Measurements from ENCODE around the gene FBXO10.

FBXO10 gene

GRCh38 chr9:37621273-37622121 lies 45.3 kb upstream of the FBXO10 start:
- TF ChIP-seq CTCF (IDR thresholded peaks at IDR 0.05; ENCODE audit: insufficient read depth, low read depth, low read length, missing control alignments), result no peak
- DNase-seq (ENCODE audit: low read depth), result no peak
- no peak overlapping the region for H3K4me3 ChIP-seq (ENCODE audit: low read depth, low read length)

- no peak for DNase-seq (ENCODE audit: low read depth)
- TF ChIP-seq CTCF (IDR thresholded peaks at IDR 0.05; ENCODE audit: insufficient read depth, low read depth, low read length, missing control alignments), result no peak
- no peak overlapping the region for H3K4me3 ChIP-seq (ENCODE audit: low read depth, low read length)
These were observed 44.2 kb upstream of the FBXO10 start for GRCh38 chr9:37620396-37620795.

DNA sequence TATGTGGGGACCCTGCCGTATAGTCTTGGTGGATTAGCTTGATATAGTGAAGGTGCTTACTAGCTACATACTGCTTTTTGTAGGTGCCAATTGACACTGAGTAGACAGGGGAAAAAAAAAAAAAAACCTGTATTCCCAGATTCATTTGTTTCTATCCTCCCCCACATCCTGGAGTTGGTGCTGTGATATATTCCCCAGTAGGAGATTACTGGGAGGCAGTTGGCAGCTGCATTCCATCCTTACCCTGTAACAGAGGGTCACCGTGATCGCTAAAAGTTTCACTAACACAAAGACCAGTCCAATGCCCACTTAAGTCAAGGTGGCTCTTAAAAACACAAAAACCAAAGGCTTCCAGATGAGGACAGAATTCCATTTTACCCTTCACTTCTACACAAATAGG lies 43.6 kb upstream of the FBXO10 start:
- no peak overlapping the region for H3K4me3 ChIP-seq (ENCODE audit: low read depth, low read length)
- no peak for DNase-seq (ENCODE audit: low read depth)
- TF ChIP-seq CTCF (IDR thresholded peaks at IDR 0.05; ENCODE audit: insufficient read depth, low read depth, low read length, missing control alignments), result no peak

DNA sequence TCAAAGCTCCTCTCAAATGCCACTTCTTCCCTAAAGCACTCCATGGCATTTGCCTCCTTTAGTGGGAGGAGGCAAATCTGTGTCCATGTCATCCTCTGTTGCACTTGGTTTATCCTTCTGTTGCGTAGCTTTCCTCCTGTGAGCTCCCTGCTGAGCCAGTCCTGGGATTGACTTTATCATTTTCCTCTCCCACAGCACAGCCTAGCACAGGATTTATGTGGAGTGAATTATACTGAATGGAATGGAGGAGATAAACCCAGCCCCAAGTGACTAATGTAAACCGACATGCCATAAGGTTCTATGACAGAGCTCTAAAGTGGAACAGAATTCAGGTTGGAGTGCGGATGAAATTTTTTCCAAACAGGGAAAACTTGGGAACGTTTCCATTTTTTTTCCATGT lies 42.6 kb upstream of the FBXO10 start:
- DNase-seq (ENCODE audit: low read depth), result no peak
- no peak overlapping the region for H3K4me3 ChIP-seq (ENCODE audit: low read depth, low read length)
- no peak for TF ChIP-seq CTCF (IDR thresholded peaks at IDR 0.05; ENCODE audit: insufficient read depth, low read depth, low read length, missing control alignments)

DNA sequence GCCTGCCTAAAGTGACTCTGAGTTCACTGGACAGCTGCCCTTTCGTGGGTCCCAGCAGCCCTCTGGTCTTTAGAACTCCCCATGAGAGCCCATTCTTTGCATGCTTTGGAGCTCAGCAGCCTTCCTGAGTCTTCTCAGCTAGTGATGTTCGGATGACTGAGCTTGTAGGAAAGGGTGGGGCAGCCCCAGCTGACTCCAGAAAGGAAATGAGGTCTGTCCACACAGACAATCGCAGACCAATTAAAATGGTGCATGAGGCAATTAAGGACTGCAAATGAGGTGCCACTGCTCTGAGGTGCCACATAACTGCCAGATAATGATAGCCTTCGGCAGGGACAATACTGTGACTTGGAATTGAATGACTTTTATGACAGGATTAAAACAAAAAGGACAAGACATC lies 41.7 kb upstream of the FBXO10 start:
- no peak for DNase-seq (ENCODE audit: low read depth)
- TF ChIP-seq CTCF (IDR thresholded peaks at IDR 0.05; ENCODE audit: insufficient read depth, low read depth, low read length, missing control alignments), result no peak
- H3K4me3 ChIP-seq (ENCODE audit: low read depth, low read length), result no peak overlapping the region

GRCh38 chr9:37617161-37617560 lies 41.0 kb upstream of the FBXO10 start:
- no peak for DNase-seq (ENCODE audit: low read depth)

More at GRCh38 chr9:37617161-37617560, 41.0 kb upstream of the FBXO10 start:
- H3K4me3 ChIP-seq (ENCODE audit: low read depth, low read length), result no peak overlapping the region
- TF ChIP-seq CTCF (IDR thresholded peaks at IDR 0.05; ENCODE audit: insufficient read depth, low read depth, low read length, missing control alignments), result no peak

Data from GM12865 (cell line).